Loucy (cell line): Measurements from ENCODE around the gene HMCN1.

ENCODE experiments used
- EZH2phosphoT487 ChIP-seq: fragments of 200-600 bp; IDR thresholded peaks from 2 replicates; pipeline ENCODE4 v1.6.1; 2018; ENCODE audit warnings: antibody characterized with exemption, mild to moderate bottlenecking, moderate library complexity, borderline replicate concordance
- TF ChIP-seq, protein P1 (sequence below): fragments of 200-600 bp; sonication (generic); conservative IDR thresholded peaks from 2 replicates; pipeline ENCODE4 v1.5.1; 2014; ENCODE audit warnings: mild to moderate bottlenecking, antibody characterized with exemption, low read length

DNA sequence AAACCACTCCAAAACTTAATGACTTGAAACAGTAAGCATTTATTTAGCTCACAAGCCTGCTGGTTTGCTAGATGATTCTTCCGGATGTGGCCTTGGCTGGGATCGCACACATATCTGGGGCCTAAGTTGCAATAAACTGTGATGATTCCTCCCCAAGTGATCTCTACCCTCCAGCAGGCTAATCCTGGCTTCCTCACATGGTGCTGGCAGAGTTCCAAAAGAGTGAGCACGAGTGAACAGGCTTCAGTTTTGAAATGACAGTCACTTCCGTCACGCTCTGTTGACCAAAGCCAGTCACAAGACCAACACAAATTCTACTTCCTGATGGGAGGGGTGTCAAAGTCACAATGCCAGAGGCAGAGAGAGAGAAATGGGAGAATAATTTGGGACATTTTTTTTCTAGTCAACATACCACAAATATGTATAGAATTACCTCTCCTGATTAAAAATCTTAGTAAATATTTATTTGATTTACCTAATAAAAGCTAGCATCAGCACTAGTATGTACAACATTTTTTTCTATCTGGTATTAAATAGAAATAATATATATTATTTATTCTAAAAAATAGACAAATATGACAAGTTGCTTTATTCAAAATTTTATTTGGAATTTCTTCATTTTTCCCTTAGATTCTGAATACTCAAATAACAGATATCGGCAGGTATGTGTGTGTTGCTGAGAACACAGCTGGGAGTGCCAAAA lies 348.2 kb downstream of the HMCN1 start:
- TF ChIP-seq, protein P1, sequence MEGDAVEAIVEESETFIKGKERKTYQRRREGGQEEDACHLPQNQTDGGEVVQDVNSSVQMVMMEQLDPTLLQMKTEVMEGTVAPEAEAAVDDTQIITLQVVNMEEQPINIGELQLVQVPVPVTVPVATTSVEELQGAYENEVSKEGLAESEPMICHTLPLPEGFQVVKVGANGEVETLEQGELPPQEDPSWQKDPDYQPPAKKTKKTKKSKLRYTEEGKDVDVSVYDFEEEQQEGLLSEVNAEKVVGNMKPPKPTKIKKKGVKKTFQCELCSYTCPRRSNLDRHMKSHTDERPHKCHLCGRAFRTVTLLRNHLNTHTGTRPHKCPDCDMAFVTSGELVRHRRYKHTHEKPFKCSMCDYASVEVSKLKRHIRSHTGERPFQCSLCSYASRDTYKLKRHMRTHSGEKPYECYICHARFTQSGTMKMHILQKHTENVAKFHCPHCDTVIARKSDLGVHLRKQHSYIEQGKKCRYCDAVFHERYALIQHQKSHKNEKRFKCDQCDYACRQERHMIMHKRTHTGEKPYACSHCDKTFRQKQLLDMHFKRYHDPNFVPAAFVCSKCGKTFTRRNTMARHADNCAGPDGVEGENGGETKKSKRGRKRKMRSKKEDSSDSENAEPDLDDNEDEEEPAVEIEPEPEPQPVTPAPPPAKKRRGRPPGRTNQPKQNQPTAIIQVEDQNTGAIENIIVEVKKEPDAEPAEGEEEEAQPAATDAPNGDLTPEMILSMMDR = no peak
- no peak for TF ChIP-seq EZH2phosphoT487
